Left lung (tissue), 10 donors: ENCODE measurements around the gene GRM7. TPM values are rescaled to one million over a fixed set of nuclear protein-coding genes. Genes with fewer than 3 reads are reported as not detected.

Source experiments
- ATAC-seq: fragments of 200-7000 bp; cut with Tn5 transposase; one replicate; pipeline ENCODE4 v1.9.1; 2020; ENCODE audit warnings: moderate library complexity
- DNase-seq, 4 donors: peaks; one replicate each; pipeline ENCODE4 v3.0.0-alpha.2; 2013 to 2020
- H3K27ac ChIP-seq, 2 donors: fragments of 200-600 bp; sonication (generic) in 1 of 2; one replicate each; pipeline versions ENCODE4 v1.5.0 to v1.8.0; 2020 to 2021
- H3K27me3 ChIP-seq, 2 donors: fragments of 200-600 bp; sonication (generic) in 1 of 2; one replicate each; pipeline versions ENCODE4 v1.5.0 to v1.8.0; 2020 to 2021
- H3K36me3 ChIP-seq, 2 donors: fragments of 200-600 bp; sonication (generic) in 1 of 2; one replicate each; pipeline versions ENCODE4 v1.5.0 to v1.8.0; 2020 to 2021
- H3K4me1 ChIP-seq, 2 donors: fragments of 200-600 bp; one replicate each; pipeline ENCODE4 v1.8.0; 2021
- H3K4me3 ChIP-seq, 2 donors: fragments of 200-600 bp; sonication (generic) in 1 of 2; one replicate each; pipeline versions ENCODE4 v1.5.0 to v1.8.0; 2020 to 2021; ENCODE audit warnings: mild to moderate bottlenecking in 1 of 2
- H3K9me3 ChIP-seq, 2 donors: fragments of 200-600 bp; sonication (generic) in 1 of 2; one replicate each; pipeline versions ENCODE4 v1.5.0 to v1.8.0; 2020 to 2021
- CTCF ChIP-seq, 2 donors: fragments of 200-600 bp; sonication (generic) in 1 of 2; IDR thresholded peaks; one replicate each; pipeline versions ENCODE4 v1.5.0 to v1.8.0; 2021; ENCODE audit warnings: antibody characterized with exemption in 2 of 2
- intact Hi-C, 2 donors: fragments of 100-400 bp; cut with DNase I; formaldehyde crosslinking; loops; one replicate each; pipeline versions ENCODE4 v1.11.2 to v1.14.2; 2022
- polyA plus RNA-seq, 6 donors: library from polyadenylated mRNA; unstranded; fragments of 120-200 nt; gene quantifications; one replicate each; pipeline ENCODE4 v1.2.1, GENCODE V29; 2013; ENCODE audit not compliant: insufficient read length in 6 of 6
- total RNA-seq, 2 donors: library from RNA; stranded (reverse); fragmentation: NEBNext Ultra II Directional; extraction: Animal tissue kit (Norgen Biotek cat#: 25700); gene quantifications; one replicate each; pipeline ENCODE4 v1.2.1, GENCODE V29; 2021
- donor health status: DM: no; HTN: yes; CAD: no.
- donor health status: DM: no; HTN: no; CAD: no.

The GRM7 gene
- total and polyA plus RNA-seq, 8 donors = 0.04 to 0.72 (median 0.27) TPM

GRCh38 chr3:7266551-7266950 lies 405.6 kb downstream of the GRM7 start:
- TF ChIP-seq CTCF (IDR thresholded peaks at IDR 0.05) = no peak
- Histone ChIP-seq H3K4me1 (no peaks in the 10 kb centered on the region), H3K9me3 (peaks cover 0 to 3% of the 10 kb centered on the region in 2 donors), H3K27ac (no peak overlapping the region), H3K36me3 (no peaks in the 10 kb centered on the region), H3K4me3 (no peak overlapping the region), H3K27me3 (no peaks in the 10 kb centered on the region)
- DNase-seq = no peak
- intact Hi-C loops = no loop called here
- no peak for ATAC-seq

GRCh38 chr3:7270731-7271130 lies 409.8 kb downstream of the GRM7 start:
- DNase-seq (no peak), ATAC-seq (no peak)
- TF ChIP-seq CTCF (IDR thresholded peaks at IDR 0.05) = no peak
- Histone ChIP-seq H3K4me3 (no peak overlapping the region), H3K36me3 (no peaks in the 10 kb centered on the region), H3K9me3 (no peaks in the 10 kb centered on the region), H3K27me3 (no peaks in the 10 kb centered on the region), H3K4me1 (no peaks in the 10 kb centered on the region), H3K27ac (no peak overlapping the region)
- intact Hi-C loops = no loop called here

- Histone ChIP-seq H3K27me3 (no peaks in the 10 kb centered on the region), H3K9me3 (no peaks in the 10 kb centered on the region), H3K4me3 (no peak overlapping the region), H3K36me3 (no peaks in the 10 kb centered on the region), H3K4me1 (no peaks in the 10 kb centered on the region), H3K27ac (no peak overlapping the region)
- ATAC-seq (no peak), DNase-seq (no peak)
- no peak for TF ChIP-seq CTCF (IDR thresholded peaks at IDR 0.05)
- intact Hi-C loops = no loop called here
Observed at GRCh38 chr3:7271631-7272030, 410.7 kb downstream of the GRM7 start.

GRCh38 chr3:7272203-7272602 lies 411.3 kb downstream of the GRM7 start:
- Histone ChIP-seq H3K4me1 (no peaks in the 10 kb centered on the region), H3K9me3 (no peaks in the 10 kb centered on the region), H3K27me3 (no peaks in the 10 kb centered on the region), H3K27ac (no peak overlapping the region), H3K4me3 (no peak overlapping the region), H3K36me3 (no peaks in the 10 kb centered on the region)
- TF ChIP-seq CTCF (IDR thresholded peaks at IDR 0.05) = no peak
- intact Hi-C loops = no loop called here
- ATAC-seq = no peak
- DNase-seq = no peak

GRCh38 chr3:7275396-7275795 lies 414.5 kb downstream of the GRM7 start:
- no peak for ATAC-seq
- no peak for TF ChIP-seq CTCF (IDR thresholded peaks at IDR 0.05)

More at GRCh38 chr3:7275396-7275795, 414.5 kb downstream of the GRM7 start:
- Histone ChIP-seq H3K4me1 (no peaks in the 10 kb centered on the region), H3K36me3 (no peaks in the 10 kb centered on the region), H3K4me3 (no peak overlapping the region), H3K9me3 (no peaks in the 10 kb centered on the region), H3K27ac (no peak overlapping the region), H3K27me3 (no peaks in the 10 kb centered on the region)
- no peak for DNase-seq
- intact Hi-C loops = no loop called here
